KOPT-K1 (cell line): Measurements from ENCODE around the gene PRDM16.

Experiments used
- H3K27ac ChIP-seq: fragments of 200-600 bp; sonication (generic); 2 replicates; pipeline ENCODE4 v1.5.1; 2016; ENCODE audit warnings: antibody characterized with exemption, mild to moderate bottlenecking, low read depth, low read length; ENCODE audit not compliant: poor library complexity, severe bottlenecking
- H3K36me3 ChIP-seq: fragments of 200-600 bp; sonication (generic); 2 replicates; pipeline ENCODE4 v1.5.1; 2017; ENCODE audit warnings: antibody characterized with exemption, mild to moderate bottlenecking, low read length, moderate library complexity; ENCODE audit not compliant: insufficient read depth
- H3K9me3 ChIP-seq: fragments of 200-600 bp; sonication (generic); 2 replicates; pipeline ENCODE4 v1.5.1; 2017; ENCODE audit warnings: antibody characterized with exemption, low read length, mild to moderate bottlenecking; ENCODE audit not compliant: insufficient read depth, poor library complexity, severe bottlenecking

The PRDM16 gene

DNA sequence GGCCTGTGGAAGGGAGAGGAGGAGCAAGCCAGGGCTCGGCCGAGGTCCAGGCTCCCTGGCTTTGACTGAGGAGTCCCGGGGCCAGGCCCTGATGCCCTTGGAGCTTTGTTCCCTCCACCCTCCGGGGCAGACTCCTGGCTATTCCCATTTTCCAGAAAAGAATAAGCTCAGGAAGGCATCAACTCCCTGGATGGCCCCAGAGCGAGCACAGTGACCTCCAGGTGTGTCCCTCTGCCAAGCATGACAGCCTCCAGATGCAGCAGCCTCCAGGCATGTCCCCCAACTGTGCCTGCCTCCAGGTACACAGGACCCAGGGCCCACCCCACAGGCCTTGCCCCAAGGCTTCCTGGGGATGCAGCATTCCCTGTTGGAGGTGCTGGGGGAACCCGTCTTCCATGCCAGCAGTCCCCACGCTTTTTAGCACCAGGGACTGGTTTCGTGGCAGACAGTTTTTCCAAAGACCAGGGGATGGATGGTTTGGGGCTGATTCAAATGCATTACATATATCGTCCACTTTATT lies 369.7 kb downstream of the PRDM16 start:
- no peaks in the 10 kb centered on the region for H3K9me3 ChIP-seq
- no peaks in the 10 kb centered on the region for H3K36me3 ChIP-seq
- no peak overlapping the region for H3K27ac ChIP-seq

DNA sequence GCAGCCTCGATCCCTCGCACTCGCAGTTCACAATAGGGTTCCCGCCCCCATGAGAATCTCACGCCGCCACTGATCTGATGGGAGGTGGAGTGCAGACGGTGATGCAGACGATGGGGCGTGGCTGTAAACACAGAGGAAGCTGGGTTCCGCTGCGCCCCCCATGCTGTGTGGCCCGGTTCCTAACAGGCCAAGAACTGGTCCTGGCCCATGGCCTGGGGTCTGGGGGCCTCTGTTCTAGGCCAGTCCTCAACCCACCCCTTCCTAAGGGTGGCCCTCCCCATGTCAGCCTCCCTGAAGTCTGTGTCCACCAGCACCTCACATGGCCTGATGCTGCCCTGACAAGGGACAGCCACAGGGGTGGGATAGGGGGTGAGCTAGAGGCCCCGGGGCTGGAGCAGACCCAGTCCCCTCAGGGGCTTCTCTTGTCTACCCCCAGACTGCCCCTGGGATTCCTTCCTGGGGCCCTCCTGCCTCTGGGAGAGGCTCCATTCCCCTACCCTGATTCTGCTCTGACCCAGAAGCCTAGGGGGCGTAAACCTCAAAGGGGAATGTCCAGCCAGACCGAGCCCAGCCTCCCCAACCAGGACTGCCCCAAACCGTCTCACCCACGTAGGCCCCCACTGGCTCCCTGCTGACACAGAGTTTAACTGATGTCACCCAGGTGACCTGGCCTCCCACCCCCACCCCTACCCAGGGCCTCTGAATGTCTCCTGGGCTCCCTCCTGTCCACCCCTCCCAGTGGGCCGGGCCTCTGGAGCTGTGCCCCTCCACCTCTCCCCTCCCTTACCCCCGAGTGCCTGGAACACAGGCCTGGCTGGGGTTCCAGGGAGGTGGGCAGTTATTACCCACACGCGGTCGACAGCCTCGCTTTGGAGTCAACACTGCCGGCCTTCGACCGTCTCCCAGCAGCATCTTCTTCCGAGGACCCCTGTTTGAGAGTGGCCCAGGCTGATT lies 370.6 kb downstream of the PRDM16 start:
- no peak overlapping the region for H3K27ac ChIP-seq
- no peaks in the 10 kb centered on the region for H3K9me3 ChIP-seq
- H3K36me3 ChIP-seq = no peaks in the 10 kb centered on the region

DNA sequence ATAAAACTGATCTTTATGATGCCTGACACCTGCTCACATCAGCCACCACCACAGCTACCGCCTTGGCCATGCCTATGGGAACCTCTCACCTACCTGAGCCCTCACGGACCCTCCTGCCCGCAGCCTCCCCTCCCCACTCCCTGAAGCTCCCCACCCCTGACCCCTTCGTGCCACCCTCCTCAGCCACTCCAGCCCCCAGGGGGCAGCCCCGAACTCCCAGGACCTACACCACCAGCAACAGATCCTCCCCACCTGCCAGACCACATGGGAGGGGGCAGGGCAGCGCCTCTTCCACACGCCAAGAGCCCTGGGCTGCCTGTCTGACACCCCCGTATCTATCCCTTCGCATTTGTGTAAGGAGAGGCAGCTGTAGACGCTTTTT lies 371.3 kb downstream of the PRDM16 start:
- H3K36me3 ChIP-seq = no peaks in the 10 kb centered on the region
- H3K27ac ChIP-seq = no peak overlapping the region
- H3K9me3 ChIP-seq = no peaks in the 10 kb centered on the region

DNA sequence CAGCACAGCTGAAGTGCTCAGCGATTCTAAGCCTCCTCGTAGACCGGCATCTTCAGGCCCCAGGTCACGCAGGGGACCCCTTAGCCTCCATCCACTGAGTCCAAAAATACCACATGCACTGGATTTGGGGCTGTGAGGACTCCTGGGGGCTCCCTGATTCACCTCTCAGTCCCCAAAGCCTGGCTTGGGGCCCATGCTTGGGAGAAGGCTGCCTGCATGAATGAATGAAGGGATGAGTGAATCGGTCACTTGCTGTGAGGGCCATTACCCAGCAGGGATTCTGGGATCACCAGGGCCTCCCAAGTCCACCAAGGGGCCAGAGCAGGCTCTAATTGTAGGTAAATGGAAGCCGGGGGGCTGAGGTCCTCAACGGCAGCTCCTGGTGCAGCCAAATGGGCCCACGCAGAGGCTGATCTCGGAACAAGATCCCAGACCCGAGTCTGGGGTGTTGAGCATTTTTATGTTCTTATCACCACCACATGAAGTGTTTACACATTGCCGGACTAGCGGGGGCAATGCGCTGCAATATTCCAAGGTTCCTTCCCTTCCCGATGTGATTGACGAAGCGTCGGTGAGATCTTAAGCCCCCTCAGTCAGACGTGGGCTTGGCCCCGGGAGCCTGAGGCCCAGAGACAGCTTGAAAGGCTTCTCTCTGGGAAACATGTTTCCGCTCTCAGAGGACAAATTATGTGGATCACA lies 371.9 kb downstream of the PRDM16 start:
- H3K27ac ChIP-seq = no peak overlapping the region
- no peaks in the 10 kb centered on the region for H3K36me3 ChIP-seq
- H3K9me3 ChIP-seq = no peaks in the 10 kb centered on the region

DNA sequence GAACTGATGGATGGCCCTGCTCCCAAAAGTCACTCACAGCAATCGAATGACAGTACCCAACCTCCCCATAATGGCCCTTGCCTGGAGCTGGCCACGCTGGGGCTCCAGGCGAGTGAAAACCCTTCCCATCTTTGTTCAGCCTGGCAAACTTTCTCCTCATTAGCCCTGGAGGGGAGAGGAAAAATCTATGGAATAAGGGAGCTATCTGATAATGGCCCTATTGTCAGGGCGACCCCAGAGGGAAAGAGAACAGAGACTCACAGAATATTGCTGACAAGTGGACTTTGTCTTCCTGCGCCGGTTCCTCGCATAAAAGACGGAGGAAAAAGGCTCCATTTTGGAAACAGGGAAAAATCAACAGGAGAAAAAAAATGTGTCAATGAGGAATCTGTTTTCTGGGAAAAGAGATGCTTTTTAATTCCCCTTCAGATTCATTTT lies 372.4 kb downstream of the PRDM16 start:
- H3K36me3 ChIP-seq = no peaks in the 10 kb centered on the region
- H3K27ac ChIP-seq = no peak overlapping the region
- H3K9me3 ChIP-seq = peaks cover 4% of the 10 kb centered on the region

DNA sequence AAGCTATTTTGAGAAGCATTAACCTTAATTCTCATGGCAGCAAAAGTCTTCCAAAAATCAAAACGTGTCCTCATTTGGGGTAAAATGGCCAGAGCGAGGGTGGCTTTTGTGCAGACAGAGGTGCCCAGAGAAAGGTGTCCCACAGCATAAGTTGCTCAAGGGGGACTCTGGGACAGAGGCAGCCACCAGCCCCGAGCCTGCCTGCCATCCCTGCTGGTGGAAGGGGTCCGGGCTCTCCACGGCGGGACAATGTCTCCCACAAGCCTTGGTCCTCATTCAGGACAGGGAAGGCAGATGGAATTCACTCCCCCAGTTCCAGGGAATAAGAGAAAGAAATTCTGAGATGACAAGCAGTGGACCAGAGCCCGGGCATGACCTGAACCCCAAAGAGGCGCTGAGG lies 372.9 kb downstream of the PRDM16 start:
- Histone ChIP-seq H3K27ac (no peak overlapping the region), H3K36me3 (no peaks in the 10 kb centered on the region), H3K9me3 (peaks cover 6% of the 10 kb centered on the region)

DNA sequence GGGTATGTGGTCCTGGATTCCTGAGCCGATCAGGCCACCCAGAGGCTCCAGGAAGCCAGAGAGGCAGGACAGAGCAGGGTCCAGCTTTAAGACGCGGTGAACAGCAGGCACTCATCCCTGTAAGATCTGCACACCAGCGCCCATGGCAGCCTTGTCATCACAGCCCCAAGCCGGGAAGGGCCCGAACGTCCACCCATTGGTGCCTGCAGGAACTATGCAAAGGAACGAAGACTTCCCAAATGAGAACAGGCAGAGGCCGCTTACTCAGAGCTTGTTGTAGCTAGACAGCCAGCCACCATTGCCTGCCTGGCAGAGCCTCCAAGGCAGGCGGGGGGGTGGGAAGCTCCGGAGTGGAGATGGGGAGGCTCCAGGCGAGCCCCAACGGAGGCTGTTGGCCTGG lies 373.3 kb downstream of the PRDM16 start:
- H3K27ac ChIP-seq = no peak overlapping the region
- no peaks in the 10 kb centered on the region for H3K36me3 ChIP-seq
- peaks cover 6% of the 10 kb centered on the region for H3K9me3 ChIP-seq

DNA sequence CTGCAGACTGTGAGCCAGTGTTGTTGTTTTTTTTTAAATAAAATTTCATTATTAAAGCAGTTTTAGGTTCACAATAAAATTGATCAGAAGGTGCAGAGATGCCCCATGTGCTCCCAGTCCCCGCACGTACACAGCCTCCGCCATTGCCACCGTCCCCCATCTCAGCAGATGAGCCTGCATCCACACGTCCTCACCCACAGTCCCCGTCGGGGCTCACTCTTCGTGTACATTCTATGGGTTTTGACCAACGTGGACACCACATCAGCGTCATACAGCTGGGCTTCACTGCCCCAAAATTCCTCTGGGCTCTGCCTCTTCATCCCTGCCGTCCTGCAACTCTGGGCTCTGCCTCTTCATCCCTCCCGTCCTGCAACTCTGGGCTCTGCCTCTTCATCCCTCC lies 373.9 kb downstream of the PRDM16 start:
- Histone ChIP-seq H3K27ac (no peak overlapping the region), H3K9me3 (peaks cover 6% of the 10 kb centered on the region), H3K36me3 (no peaks in the 10 kb centered on the region)

DNA sequence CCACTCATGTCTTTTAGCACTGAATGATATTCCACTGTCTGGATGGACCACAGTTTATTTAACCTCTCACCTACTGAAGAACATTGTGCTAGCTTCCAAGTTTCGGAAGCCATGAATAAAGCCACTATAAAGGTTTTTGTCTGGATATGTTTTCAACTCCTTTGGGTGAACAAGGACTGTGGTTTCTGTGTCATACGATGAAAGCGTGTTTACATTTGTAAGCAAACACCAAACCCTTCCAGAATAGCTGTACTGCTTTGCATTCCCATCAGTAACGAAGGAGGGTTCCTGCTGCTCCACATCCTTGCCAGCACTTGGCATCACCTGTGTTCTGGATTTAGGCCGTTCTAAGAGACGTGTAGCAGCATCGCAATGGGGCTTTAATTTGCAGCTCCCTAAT lies 374.8 kb downstream of the PRDM16 start:
- H3K9me3 ChIP-seq = peaks cover 6% of the 10 kb centered on the region
- no peaks in the 10 kb centered on the region for H3K36me3 ChIP-seq
- H3K27ac ChIP-seq = no peak overlapping the region

DNA sequence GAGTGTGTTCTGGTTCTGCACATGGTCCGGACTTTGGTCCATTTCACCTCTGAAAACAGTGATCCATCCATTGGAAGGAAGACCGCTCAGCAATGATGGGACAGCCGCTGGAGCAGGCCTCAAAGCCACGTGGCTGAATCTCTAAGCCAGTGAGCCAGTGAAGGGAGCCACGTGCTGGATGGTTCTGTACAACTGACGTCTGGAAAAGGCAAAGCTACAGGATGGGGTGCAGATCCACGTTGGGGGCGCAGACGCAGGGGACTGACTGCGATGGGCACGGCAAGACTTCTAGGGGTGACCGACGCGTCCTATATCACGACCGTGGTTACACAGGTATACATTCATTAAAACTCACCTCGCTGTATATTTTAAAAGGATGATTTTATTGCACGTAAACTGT lies 375.3 kb downstream of the PRDM16 start:
- H3K9me3 ChIP-seq = peaks cover 6% of the 10 kb centered on the region
- no peaks in the 10 kb centered on the region for H3K36me3 ChIP-seq
- no peak overlapping the region for H3K27ac ChIP-seq

DNA sequence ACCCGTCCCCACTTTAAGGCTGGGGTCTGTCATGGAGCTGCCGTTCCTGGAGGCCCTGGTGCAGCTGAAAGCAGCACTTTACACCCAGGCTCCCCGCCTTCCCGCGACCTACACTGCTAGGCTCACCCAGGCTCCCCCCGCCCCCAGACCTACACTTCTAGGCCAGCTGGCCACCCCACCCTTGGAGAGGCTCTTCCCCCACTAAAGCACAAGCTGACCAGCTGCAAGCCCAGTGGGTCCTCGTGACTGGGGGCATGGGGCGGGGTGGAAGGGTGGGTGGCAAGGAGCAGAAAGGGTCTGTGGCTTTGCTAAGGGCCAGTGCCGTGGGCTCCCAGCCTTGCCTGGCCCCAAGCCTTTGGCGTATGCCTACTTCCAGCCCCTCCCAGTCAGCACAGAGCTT lies 375.7 kb downstream of the PRDM16 start:
- Histone ChIP-seq H3K27ac (no peak overlapping the region), H3K9me3 (peaks cover 6% of the 10 kb centered on the region), H3K36me3 (no peaks in the 10 kb centered on the region)

DNA sequence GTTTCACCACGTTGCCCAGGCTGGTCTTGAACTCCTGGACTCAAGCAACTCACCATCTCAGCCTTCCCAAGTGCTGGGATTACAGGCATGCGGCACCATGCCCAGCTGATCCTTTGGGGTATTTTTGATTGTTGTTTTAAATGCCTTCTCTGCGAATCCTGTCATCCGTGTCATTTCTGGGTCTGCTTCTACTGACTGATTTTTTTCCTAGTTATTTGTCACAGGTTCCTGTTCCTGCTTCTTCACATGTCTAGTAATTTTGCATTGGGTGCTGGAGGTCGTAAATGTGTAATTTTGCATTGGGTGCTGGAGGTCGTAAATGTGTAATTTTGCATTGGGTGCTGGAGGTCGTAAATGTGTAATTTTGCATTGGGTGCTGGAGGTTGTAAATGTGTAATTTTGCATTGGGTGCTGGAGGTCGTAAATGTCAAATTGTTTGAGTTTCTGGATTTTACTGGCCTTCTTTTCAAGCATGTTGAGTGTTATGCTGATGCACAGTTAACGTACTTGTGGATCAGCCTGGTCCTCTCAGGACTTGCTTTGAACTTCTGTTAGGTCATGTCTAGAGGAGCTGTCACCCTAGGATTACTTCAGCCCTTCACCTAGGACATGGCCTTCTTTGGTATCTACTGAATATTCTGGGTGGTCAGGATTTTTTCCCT lies 381.3 kb downstream of the PRDM16 start:
- Histone ChIP-seq H3K27ac (no peak overlapping the region), H3K9me3 (peaks cover 6% of the 10 kb centered on the region), H3K36me3 (no peaks in the 10 kb centered on the region)

DNA sequence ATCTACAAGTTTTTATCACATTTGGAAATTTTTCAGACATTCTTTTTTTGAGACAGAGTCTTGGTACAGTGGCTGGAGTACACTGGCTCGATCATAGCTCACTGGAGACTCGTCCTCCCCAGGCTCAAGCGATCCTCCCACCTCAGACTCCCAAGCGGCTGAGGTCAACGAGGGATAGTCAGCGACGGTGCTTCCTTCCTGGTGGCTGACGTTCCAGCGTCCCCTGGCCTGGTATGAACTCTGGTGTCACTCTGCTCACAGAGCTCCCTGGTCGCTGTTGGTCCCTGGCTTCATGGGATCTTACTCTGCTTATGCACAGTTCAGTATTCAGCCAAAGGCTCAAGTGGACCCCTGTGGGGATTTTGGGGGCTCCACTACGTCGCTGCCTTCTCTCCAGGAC lies 382.0 kb downstream of the PRDM16 start:
- Histone ChIP-seq H3K36me3 (no peaks in the 10 kb centered on the region), H3K27ac (no peak overlapping the region), H3K9me3 (peaks cover 6% of the 10 kb centered on the region)

DNA sequence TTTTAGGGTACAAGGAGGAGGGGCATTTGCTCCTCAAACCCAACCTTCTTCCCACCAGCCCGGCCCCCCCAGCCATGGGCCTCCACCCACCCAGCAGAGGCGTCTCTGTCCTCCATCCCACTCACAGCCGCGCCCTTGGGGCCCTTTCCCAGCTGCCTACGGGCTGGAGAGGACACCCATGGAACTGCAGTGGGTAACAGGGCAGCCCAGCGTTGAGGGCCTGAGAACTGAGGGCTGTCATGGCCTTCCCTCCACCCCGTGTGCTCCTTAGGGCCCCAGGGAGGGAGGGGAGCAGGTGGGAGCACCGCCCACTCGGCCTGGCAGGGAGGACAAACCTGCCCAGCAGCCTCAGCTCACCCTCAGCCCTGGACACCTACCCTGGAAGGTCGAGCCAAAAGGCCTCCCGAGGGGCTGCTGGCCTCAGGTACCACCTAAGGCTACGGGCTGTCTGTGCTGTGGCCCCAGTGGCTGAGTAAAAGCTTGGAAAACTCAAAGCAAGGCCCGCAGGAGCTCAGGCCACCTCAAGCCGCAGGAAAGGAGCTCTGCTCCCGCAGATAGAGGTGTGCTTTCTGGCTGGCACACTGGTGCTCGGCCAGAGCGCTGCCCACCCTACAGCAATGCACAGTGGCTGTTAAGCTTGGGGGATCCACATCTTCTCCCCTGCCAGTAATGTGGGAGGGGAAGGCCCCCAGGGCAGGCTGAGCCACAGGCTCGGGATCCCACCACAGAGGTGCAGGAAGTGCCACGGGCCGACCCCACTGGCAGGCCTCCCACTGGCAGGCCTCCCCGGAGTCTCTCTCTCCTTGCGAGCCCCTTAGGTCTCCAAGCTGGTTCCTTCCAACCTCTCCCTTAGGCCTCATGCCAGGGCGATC lies 383.2 kb downstream of the PRDM16 start:
- H3K9me3 ChIP-seq = no peaks in the 10 kb centered on the region
- no peak overlapping the region for H3K27ac ChIP-seq
- H3K36me3 ChIP-seq = no peaks in the 10 kb centered on the region
